HCT116 (cell line): ENCODE data around the gene SDSL.

Source experiments
- EZH2 ChIP-seq: fragments of 200-600 bp; sonication (generic); IDR thresholded peaks from 2 replicates; pipeline ENCODE4 v1.6.1; 2017; ENCODE audit warnings: antibody characterized with exemption, mixed run types
- JUND ChIP-seq: IDR thresholded peaks from 2 replicates; pipeline ENCODE4 v1.6.1; 2012
- POLR2A ChIP-seq: IDR thresholded peaks from 2 replicates; pipeline ENCODE4 v1.7.0; 2011; ENCODE audit warnings: borderline replicate concordance; ENCODE audit not compliant: insufficient read depth, insufficient read length; ENCODE audit errors: extremely low read depth
- POLR2AphosphoS5 ChIP-seq: IDR thresholded peaks from 2 replicates; pipeline ENCODE4 v1.6.1; 2011; ENCODE audit warnings: mild to moderate bottlenecking, low read depth, low read length, moderate library complexity
- SRF ChIP-seq: IDR thresholded peaks from 2 replicates; pipeline ENCODE4 v1.6.1; 2012; ENCODE audit warnings: low read depth
- ZNF274 ChIP-seq: fragments of 200-500 bp; sonication (Bioruptor generic); IDR thresholded peaks from 2 replicates; pipeline ENCODE4 v1.6.1; 2014; ENCODE audit warnings: mild to moderate bottlenecking, low read depth, low read length, inconsistent platforms
- TF ChIP-seq, protein P1 (sequence below), 3 experiments: fragments of 200-600 bp in 1 of 3; sonication (generic) in 1 of 3; IDR thresholded peaks in 2 of 3; conservative IDR thresholded peaks in 1 of 3; 2 replicates each; pipeline ENCODE4 v1.5.1; 2012 to 2017; ENCODE audit warnings: low read depth in 2 of 3, low read length in 2 of 3, antibody characterized with exemption in 1 of 3, borderline replicate concordance in 1 of 3, control low read depth in 1 of 3, mild to moderate bottlenecking in 1 of 3, mixed read lengths in 1 of 3, mixed run types in 1 of 3, moderate library complexity in 1 of 3; ENCODE audit not compliant: insufficient read depth in 1 of 3
- TF ChIP-seq, protein P2 (sequence below): IDR thresholded peaks from 2 replicates; pipeline ENCODE4 v1.6.1; 2012

DNA sequence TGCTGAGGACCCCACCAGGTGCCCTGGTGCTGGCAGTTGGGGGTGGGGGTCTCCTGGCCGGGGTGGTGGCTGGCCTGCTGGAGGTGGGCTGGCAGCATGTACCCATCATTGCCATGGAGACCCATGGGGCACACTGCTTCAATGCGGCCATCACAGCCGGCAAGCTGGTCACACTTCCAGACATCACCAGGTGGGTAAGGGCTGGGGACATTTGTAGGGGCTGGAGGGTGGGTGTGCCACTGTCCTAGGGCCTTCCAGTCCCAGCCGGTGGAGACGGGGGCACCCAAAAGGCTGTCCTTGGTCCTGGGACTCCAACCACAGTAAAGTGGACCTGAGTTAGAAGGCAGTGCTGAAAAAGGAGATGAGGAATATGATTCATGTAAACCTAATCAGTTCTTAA lies 13.2 kb downstream of the SDSL start:
- TF ChIP-seq, protein P1, sequence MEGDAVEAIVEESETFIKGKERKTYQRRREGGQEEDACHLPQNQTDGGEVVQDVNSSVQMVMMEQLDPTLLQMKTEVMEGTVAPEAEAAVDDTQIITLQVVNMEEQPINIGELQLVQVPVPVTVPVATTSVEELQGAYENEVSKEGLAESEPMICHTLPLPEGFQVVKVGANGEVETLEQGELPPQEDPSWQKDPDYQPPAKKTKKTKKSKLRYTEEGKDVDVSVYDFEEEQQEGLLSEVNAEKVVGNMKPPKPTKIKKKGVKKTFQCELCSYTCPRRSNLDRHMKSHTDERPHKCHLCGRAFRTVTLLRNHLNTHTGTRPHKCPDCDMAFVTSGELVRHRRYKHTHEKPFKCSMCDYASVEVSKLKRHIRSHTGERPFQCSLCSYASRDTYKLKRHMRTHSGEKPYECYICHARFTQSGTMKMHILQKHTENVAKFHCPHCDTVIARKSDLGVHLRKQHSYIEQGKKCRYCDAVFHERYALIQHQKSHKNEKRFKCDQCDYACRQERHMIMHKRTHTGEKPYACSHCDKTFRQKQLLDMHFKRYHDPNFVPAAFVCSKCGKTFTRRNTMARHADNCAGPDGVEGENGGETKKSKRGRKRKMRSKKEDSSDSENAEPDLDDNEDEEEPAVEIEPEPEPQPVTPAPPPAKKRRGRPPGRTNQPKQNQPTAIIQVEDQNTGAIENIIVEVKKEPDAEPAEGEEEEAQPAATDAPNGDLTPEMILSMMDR (IDR thresholded peaks at IDR 0.05 in 2 of 3, conservative IDR thresholded peaks at IDR 0.05 in 1 of 3; ENCODE audit: borderline replicate concordance in 1 of 3, insufficient read depth in 1 of 3, low read depth in 2 of 3, low read length in 2 of 3) = no peak
- TF ChIP-seq ZNF274 (no peak), POLR2A (no peak), SRF (no peak), JUND (no peak), POLR2AphosphoS5 (no peak), EZH2 (no peak)
- TF ChIP-seq, protein P2, sequence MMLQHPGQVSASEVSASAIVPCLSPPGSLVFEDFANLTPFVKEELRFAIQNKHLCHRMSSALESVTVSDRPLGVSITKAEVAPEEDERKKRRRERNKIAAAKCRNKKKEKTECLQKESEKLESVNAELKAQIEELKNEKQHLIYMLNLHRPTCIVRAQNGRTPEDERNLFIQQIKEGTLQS = no peak
